ENCODE results near the gene TRAM2.

TRAM2 gene

GRCh38 chr6:52511572-52512151, 65.2 kb downstream of the TRAM2 start:
- no peak for DNase-seq (ENCODE audit: low read depth in 1 of 2, low spot score in 1 of 2)

- no peak for DNase-seq (ENCODE audit: low read depth in 1 of 2, low spot score in 1 of 2)
Measured at GRCh38 chr6:52511163-52511562, 65.7 kb downstream of the TRAM2 start.

GRCh38 chr6:52510213-52510562, 66.7 kb downstream of the TRAM2 start:
- DNase-seq (ENCODE audit: low read depth in 1 of 2, low spot score in 1 of 2), result no peak

GRCh38 chr6:52509281-52510212, 67.3 kb downstream of the TRAM2 start:
- no peak for DNase-seq (ENCODE audit: low read depth in 1 of 2, low spot score in 1 of 2)

GRCh38 chr6:52508261-52508739, 68.6 kb downstream of the TRAM2 start:
- no peak for DNase-seq (ENCODE audit: low read depth in 1 of 2, low spot score in 1 of 2)

GRCh38 chr6:52507557-52508260, 69.2 kb downstream of the TRAM2 start:
- DNase-seq (ENCODE audit: low read depth in 1 of 2, low spot score in 1 of 2), result no peak

- no peak for DNase-seq (ENCODE audit: low read depth in 1 of 2, low spot score in 1 of 2)
Measured at GRCh38 chr6:52506476-52506875, 70.4 kb downstream of the TRAM2 start.

GRCh38 chr6:52505726-52506409, 71.0 kb downstream of the TRAM2 start:
- no peak for DNase-seq (ENCODE audit: low read depth in 1 of 2, low spot score in 1 of 2)

GRCh38 chr6:52504782-52505136, 72.1 kb downstream of the TRAM2 start:
- DNase-seq (ENCODE audit: low read depth in 1 of 2, low spot score in 1 of 2), result no peak

GRCh38 chr6:52503851-52504781, 72.7 kb downstream of the TRAM2 start:
- no peak for DNase-seq (ENCODE audit: low read depth in 1 of 2, low spot score in 1 of 2)

- DNase-seq (ENCODE audit: low read depth in 1 of 2, low spot score in 1 of 2), result no peak
Measured at GRCh38 chr6:52503323-52503747, 73.5 kb downstream of the TRAM2 start.

GRCh38 chr6:52502306-52503029, 74.4 kb downstream of the TRAM2 start:
- no peak for DNase-seq (ENCODE audit: low read depth in 1 of 2, low spot score in 1 of 2)

GRCh38 chr6:52500238-52501129, 76.4 kb downstream of the TRAM2 start:
- DNase-seq (ENCODE audit: low read depth in 1 of 2, low spot score in 1 of 2), result no peak

- DNase-seq (ENCODE audit: low read depth in 1 of 2, low spot score in 1 of 2), result no peak
Measured at GRCh38 chr6:52499681-52500236, 77.1 kb downstream of the TRAM2 start.

- no peak for DNase-seq (ENCODE audit: low read depth in 1 of 2, low spot score in 1 of 2)
Measured at GRCh38 chr6:52499026-52499425, 77.8 kb downstream of the TRAM2 start.

- DNase-seq (ENCODE audit: low read depth in 1 of 2, low spot score in 1 of 2), result no peak
Measured at GRCh38 chr6:52498538-52499017, 78.3 kb downstream of the TRAM2 start.

- DNase-seq (ENCODE audit: low read depth in 1 of 2, low spot score in 1 of 2), result no peak
Measured at GRCh38 chr6:52497652-52498408, 79.0 kb downstream of the TRAM2 start.
